ENCODE measurements around the gene IRF3.

IRF3 gene

GRCh38 chr19:49687566-49688316, 22.1 kb upstream of the IRF3 start:
- no peak for DNase-seq (ENCODE audit: low read depth, low spot score)

GRCh38 chr19:49687150-49687549, 21.5 kb upstream of the IRF3 start:
- DNase-seq (ENCODE audit: low read depth, low spot score) = no peak

GRCh38 chr19:49686503-49687088, 20.9 kb upstream of the IRF3 start:
- DNase-seq (ENCODE audit: low read depth, low spot score) = no peak

GRCh38 chr19:49685845-49686332, 20.2 kb upstream of the IRF3 start:
- no peak for DNase-seq (ENCODE audit: low read depth, low spot score)

GRCh38 chr19:49684983-49685553, 19.4 kb upstream of the IRF3 start:
- DNase-seq (ENCODE audit: low read depth, low spot score) = no peak

GRCh38 chr19:49684251-49684982, 18.8 kb upstream of the IRF3 start:
- no peak for DNase-seq (ENCODE audit: low read depth, low spot score)

GRCh38 chr19:49683814-49684250, 18.2 kb upstream of the IRF3 start:
- DNase-seq (ENCODE audit: low read depth, low spot score) = no peak

- no peak for DNase-seq (ENCODE audit: low read depth, low spot score)
Measured at GRCh38 chr19:49682274-49682673, 16.6 kb upstream of the IRF3 start.

GRCh38 chr19:49681830-49682229, 16.2 kb upstream of the IRF3 start:
- DNase-seq (ENCODE audit: low read depth, low spot score) = no peak

- DNase-seq (ENCODE audit: low read depth, low spot score) = peak; percentile 76
Measured at GRCh38 chr19:49680421-49681351, 15.0 kb upstream of the IRF3 start.

- no peak for DNase-seq (ENCODE audit: low read depth, low spot score)
Measured at GRCh38 chr19:49679771-49680413, 14.2 kb upstream of the IRF3 start.

GRCh38 chr19:49678985-49679770, 13.5 kb upstream of the IRF3 start:
- DNase-seq (ENCODE audit: low read depth, low spot score) = no peak

GRCh38 chr19:49677901-49678674, 12.4 kb upstream of the IRF3 start:
- DNase-seq (ENCODE audit: low read depth, low spot score) = no peak

GRCh38 chr19:49677231-49677900, 11.7 kb upstream of the IRF3 start, which contains the start of gene PRMT1:
Gene PRMT1 (plus strand): TSS chr19:49677271. CDS start chr19:49677281, 10 bp downstream.
- DNase-seq (ENCODE audit: low read depth, low spot score) = no peak

- peak; percentile 100 for DNase-seq (ENCODE audit: low read depth, low spot score)
Measured at GRCh38 chr19:49676784-49677230, 11.2 kb upstream of the IRF3 start.

GRCh38 chr19:49676136-49676783, 10.6 kb upstream of the IRF3 start:
- DNase-seq (ENCODE audit: low read depth, low spot score) = peak; percentile 91

GRCh38 chr19:49672131-49672919, 6.7 kb upstream of the IRF3 start:
- no peak for DNase-seq (ENCODE audit: low read depth, low spot score)

Measured in smooth muscle cell of the brain vasculature (primary cell).